ENCODE measurements around the gene SPECC1. TPM values are rescaled to one million over a fixed set of nuclear protein-coding genes. Genes with fewer than 3 reads are reported as not detected.
"Not testable (repeated sequence)": the region's sequence is repeated elsewhere in the genome, so short reads cannot be mapped to it uniquely, and the experiment has no call there.

The SPECC1 gene
- polyA plus RNA-seq, 1 experiment, result 13.0 TPM

- DNase-seq (ENCODE audit: low read depth), result no peak
- POLR2A ChIA-PET, result no interaction called here
- no peak overlapping the region for H3K4me3 ChIP-seq (ENCODE audit: low read depth, low read length)
- no peaks in the 10 kb centered on the region for H3K36me3 ChIP-seq (ENCODE audit: control insufficient read depth, insufficient read depth, low read length)
- H3K27me3 ChIP-seq (ENCODE audit: control insufficient read depth, insufficient read depth, low read length), result peaks cover 4% of the 10 kb centered on the region
- CTCF ChIA-PET, result interaction anchor here (1.8 kb wide), 1 partner anchor 64 kb away, joined by 5 read pairs; the partner anchor contains the start of gene SPECC1
- no peak for TF ChIP-seq CTCF (IDR thresholded peaks at IDR 0.05; ENCODE audit: insufficient read depth, low read depth, low read length)
These were observed 64.2 kb downstream of the SPECC1 start for GRCh38 chr17:20073055-20073979.

DNA sequence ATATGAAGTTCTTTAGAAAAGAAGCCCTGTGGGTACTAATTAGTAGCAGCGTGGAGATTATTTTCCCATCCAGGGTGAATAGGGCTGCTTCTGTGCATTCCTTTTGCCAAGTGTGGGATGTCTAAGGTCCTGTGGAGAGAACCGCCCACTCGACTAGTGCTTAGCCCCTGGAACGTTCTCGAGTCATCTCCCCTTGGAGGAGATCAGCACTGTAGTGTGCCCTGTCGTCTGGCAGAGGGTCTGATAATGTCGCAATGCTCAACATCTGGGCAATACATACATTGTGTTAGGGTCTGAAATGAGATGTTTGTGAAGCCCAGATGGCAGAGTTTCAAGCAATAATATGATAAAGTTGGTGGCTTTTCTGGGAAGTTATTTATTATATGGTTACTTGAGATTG is 64.8 kb downstream of the SPECC1 start:
- CTCF ChIA-PET, result interaction anchor here (1.8 kb wide), 1 partner anchor 65 kb away, joined by 5 read pairs; the partner anchor contains the start of gene SPECC1
- POLR2A ChIA-PET, result no interaction called here
- TF ChIP-seq CTCF (IDR thresholded peaks at IDR 0.05; ENCODE audit: insufficient read depth, low read depth, low read length), result no peak
- Histone ChIP-seq H3K27me3 (ENCODE audit: control insufficient read depth, insufficient read depth, low read length) (peaks cover 3% of the 10 kb centered on the region), H3K36me3 (ENCODE audit: control insufficient read depth, insufficient read depth, low read length) (no peaks in the 10 kb centered on the region), H3K4me3 (ENCODE audit: low read depth, low read length) (no peak overlapping the region)
- no peak for DNase-seq (ENCODE audit: low read depth)

- no peak for DNase-seq (ENCODE audit: low read depth)
- peaks cover 3% of the 10 kb centered on the region for H3K27me3 ChIP-seq (ENCODE audit: control insufficient read depth, insufficient read depth, low read length)
- no peak overlapping the region for H3K4me3 ChIP-seq (ENCODE audit: low read depth, low read length)
- H3K36me3 ChIP-seq (ENCODE audit: control insufficient read depth, insufficient read depth, low read length), result no peaks in the 10 kb centered on the region
- ChIA-PET POLR2A (no interaction called here), CTCF (interaction anchor here (1.2 to 1.8 kb wide), 2 partner anchors 12 to 66 kb away, joined by 3 to 5 read pairs; partner anchors contain the start of gene SPECC1)
- TF ChIP-seq CTCF (IDR thresholded peaks at IDR 0.05; ENCODE audit: insufficient read depth, low read depth, low read length), result no peak
These were observed 65.3 kb downstream of the SPECC1 start for GRCh38 chr17:20074489-20074888.

DNA sequence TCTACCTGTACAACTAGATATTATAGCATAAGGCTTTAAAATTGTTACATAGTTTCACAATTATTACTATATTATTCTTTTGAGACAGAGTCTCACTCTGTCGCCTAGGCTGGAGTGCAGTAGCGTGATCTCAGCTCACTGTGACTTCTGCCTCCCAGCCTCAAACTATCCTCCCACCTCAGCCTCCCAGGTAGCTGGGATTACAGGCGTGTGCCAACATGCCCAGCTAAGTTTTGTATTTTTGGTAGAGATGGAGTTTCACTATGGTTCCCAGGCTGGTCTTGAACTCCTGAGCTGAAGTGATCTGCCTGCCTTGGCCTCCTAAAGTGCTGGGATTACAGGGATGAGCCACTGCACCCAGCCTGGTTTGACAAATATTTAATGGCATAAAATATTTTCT is 67.0 kb downstream of the SPECC1 start:
- H3K36me3 ChIP-seq (ENCODE audit: control insufficient read depth, insufficient read depth, low read length); DNase-seq (ENCODE audit: low read depth); H3K27me3 ChIP-seq (ENCODE audit: control insufficient read depth, insufficient read depth, low read length); POLR2A ChIA-PET; H3K4me3 ChIP-seq (ENCODE audit: low read depth, low read length): not testable (repeated sequence)
- CTCF ChIA-PET, result interaction anchor here (1.2 kb wide), 1 partner anchor 83 kb away, joined by 3 read pairs; no protein-coding TSS in a partner anchor

GRCh38 chr17:20077978-20078685 is 69.0 kb downstream of the SPECC1 start:
- ChIA-PET CTCF (no interaction called here), POLR2A (no interaction called here)
- no peak overlapping the region for H3K4me3 ChIP-seq (ENCODE audit: low read depth, low read length)
- peaks cover 4% of the 10 kb centered on the region for H3K27me3 ChIP-seq (ENCODE audit: control insufficient read depth, insufficient read depth, low read length)
- no peaks in the 10 kb centered on the region for H3K36me3 ChIP-seq (ENCODE audit: control insufficient read depth, insufficient read depth, low read length)
- no peak for TF ChIP-seq CTCF (IDR thresholded peaks at IDR 0.05; ENCODE audit: insufficient read depth, low read depth, low read length)
- DNase-seq (ENCODE audit: low read depth), result no peak
